GM18520 (cell line): Measurements from ENCODE around the gene ZNF142.

Experiments
- ATAC-seq: cut with Tn5 transposase; IDR thresholded peaks from one replicate; pipeline ENCODE4 v1.9.1; 2021; ENCODE audit not compliant: unreplicated experiment

ZNF142 gene

GRCh38 chr2:218655751-218656150 lies 3.7 kb downstream of the ZNF142 start:
- ATAC-seq: no peak

GRCh38 chr2:218648787-218649100 lies 10.7 kb downstream of the ZNF142 start:
- no peak for ATAC-seq

DNA sequence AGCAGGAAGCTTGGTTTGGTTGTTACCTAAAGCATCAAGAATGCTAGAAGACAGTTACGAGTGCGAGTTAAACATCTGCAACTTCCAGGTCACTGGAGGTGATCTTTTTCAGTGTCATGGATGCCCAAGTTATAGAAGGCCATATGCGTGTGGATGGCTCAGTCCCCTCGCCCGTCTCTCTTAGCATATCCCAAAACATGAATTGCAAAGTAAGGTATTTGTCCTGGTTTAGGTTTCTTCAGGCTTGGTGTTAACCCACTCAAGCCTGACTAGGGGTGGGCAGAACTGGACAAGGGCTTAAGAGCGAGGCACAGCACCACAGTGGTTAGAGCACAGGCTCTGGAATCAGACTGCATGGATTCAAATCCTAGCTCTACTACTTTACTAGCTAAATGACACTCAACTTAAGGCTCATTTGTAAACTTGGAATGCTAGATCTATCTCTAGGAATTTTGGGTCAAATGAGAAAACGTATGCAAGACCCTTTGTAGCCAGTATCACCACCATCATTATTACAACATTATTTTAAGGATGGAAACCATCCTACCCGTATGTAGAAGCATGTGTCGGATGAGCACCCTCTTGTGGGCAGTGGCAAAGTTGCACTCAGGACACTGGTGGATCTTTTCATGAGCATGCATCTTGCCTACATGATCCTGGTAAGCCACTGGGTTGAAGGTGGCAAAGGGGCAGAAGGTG lies 11.2 kb downstream of the ZNF142 start:
- ATAC-seq: no peak

DNA sequence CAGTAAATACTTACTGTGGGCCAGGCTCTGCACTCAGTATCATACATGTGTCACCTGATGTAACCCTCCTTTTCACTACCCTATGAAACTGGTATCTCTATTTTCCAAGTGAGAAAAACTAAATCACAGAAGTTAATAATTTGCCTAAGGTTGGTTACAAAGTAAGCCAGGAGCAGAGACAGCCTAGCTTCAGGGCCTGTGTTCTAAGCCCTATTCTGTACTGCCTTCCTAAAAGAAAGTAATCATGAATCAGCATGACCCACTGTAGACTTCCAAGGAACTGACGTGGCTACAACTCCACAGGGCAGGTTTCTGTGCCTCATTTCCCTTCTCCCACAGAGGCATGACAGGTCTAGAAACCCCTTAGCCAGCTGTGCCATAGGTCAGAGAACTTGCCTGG lies 14.3 kb downstream of the ZNF142 start:
- ATAC-seq: no peak

DNA sequence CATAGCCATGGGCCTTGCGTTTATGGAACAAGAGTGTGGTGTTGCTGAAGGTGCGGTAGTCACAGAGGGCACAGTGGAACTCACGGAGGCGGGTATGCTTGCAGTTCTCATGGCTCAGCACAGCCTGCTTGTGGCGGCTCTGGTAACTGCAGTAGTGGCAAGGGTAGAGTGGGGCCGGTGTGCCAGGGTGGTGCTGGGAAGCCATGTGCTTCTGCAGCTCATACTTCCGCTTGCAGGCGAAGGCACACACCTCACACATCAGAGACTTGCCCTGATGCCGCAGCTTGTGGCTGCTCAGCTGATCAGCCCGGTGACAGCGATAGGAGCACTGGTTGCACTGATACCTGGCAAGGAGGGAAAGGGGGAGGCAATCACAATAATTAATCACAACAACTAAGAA lies 14.7 kb downstream of the ZNF142 start:
- ATAC-seq: no peak

DNA sequence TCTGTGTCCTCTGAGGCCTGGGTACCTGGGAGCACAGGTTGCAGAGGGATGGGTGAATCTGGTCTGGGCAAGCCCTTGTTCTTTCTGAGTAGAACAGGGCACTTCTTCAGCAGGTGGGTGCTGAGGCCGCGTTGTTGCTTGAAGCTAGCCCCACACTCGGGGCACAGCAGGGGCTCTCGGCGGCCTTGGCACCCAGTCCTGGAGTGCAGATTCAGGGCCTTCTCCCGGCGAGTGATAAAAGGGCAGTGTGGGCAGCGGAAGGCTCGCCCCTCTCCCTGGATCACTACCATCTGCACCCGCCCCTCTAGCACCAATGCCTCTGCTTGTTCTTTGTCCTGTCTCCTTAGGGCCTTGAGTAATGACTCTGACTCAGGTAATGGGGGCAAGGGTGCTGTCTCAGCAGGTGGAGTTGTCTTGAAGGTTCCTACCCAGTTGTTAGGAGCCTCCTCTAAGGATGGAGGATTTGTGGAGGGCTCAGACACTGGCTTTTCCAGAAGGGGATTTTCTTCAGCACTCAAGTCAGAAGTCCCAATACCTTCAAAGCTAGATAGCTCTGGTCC lies 15.6 kb downstream of the ZNF142 start:
- ATAC-seq: no peak

DNA sequence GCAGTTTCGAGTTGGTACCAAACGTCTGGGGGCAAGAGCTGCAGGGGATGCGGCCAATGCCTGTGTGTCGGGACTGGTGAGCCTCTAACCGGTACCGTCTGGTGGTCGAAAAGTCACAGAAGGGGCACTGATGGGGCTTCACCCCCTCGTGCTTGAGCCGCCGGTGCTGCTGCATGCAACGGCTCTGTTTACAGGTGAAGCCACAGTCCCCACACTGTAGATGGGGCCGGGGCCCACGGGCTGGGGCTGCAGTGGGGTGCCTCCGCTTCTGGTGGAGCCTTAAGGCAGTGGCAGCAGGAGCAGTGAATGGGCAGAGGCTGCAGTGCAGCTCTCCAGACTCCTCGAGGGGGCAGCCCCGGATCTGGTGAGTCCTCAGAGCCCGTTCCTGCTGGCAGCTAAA lies 16.6 kb downstream of the ZNF142 start:
- ATAC-seq: no peak

- no peak for ATAC-seq
Observed at GRCh38 chr2:218642121-218642656, 17.2 kb downstream of the ZNF142 start.

- no peak for ATAC-seq
Observed at GRCh38 chr2:218638372-218638771, 21.1 kb downstream of the ZNF142 start.

- ATAC-seq: no peak
Observed at GRCh38 chr2:218635719-218636118, 23.7 kb downstream of the ZNF142 start.

DNA sequence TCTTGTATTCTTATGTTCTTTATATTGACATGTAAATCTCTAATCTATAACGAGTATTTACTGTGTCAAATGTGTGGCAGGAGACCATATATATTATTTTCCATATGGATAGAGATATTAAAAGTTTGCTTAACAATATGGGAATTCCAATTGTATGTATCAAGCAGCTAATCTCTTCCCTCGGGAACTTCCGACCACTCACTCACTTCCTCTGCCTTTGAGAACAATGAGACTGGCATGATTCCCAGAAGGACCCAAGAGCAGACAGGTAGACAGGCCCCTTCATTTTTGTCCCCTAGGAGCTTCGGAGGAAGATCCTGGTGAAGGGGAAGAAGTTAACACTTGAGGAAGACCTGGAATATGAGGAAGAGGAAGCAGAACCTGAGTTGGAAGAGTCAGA lies 27.6 kb downstream of the ZNF142 start:
- ATAC-seq: no peak

- ATAC-seq: no peak
Observed at GRCh38 chr2:218627939-218628338, 31.5 kb downstream of the ZNF142 start.

GRCh38 chr2:218626369-218626768 lies 33.1 kb downstream of the ZNF142 start:
- ATAC-seq: no peak

DNA sequence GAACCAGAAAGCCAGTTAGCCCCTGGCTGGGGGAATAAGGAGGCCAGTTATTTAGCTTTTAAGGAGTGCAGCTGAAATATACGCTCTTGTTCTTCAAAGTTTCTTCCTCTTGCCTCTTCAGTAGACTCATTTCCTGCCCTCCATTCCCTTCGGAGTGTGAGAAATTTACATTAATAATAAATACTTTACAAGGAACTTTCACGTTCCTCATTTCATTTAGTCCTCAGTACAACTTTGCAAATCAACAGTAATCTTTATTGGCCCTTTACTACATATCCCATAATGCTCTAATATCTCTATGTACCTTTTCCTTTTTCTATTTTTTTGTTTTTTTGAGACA lies 36.1 kb downstream of the ZNF142 start:
- ATAC-seq: no peak

GRCh38 chr2:218622606-218623365 lies 36.6 kb downstream of the ZNF142 start:
- ATAC-seq: no peak

DNA sequence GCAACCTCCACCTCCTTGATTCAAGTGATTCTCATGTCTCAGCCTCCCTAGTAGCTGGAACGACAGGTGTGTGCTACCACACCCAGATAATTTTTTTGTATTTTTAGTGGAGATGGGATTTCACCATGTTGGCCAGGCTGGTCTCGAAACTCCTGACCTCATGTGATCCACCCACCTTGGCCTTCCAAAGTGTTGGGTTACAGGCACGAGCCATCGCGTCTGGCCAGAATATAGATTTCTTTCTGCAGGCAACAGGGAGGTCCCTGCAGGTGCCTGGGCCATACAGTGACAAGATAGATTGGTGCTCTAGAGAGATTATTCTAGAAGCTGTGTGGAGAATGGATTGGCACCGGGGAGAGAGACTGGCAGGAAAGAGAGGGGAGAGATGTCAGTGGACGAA lies 38.4 kb downstream of the ZNF142 start:
- ATAC-seq: no peak

DNA sequence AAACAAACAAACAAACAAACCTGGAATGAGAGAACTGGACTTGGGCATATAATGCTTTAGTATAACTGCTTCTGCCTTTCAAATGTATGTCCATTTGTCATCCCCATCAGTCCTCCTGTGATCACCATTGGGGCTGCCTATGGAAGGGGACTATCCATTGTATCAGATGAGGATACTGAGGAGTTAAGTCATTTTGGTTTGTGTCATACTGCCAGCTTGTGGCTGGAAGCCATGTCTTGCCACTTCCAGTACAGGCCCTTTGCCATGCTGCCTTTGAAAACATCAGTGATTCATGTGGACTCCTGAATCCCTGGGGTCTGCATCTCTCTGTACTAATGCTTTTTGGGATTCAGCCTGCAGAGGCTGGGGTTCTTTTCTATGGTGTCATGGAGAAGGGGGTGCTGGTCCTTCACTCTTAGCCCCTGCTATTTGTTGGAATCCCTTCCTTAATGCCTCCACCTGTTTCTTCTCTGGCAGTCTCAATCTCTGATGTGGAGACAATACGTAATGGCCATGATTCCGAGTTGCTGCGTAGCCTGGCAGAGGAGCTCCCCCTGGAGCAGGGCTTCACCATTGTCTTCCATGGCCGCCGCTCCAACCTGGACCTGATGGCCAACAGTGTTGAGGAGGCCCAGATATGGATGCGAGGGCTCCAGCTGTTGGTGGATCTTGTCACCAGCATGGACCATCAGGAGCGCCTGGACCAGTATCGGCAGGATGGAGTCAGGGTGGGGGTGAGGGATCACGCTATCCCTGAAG lies 41.1 kb downstream of the ZNF142 start:
- ATAC-seq: no peak

GRCh38 chr2:218615868-218616315 lies 43.5 kb downstream of the ZNF142 start:
- no peak for ATAC-seq

DNA sequence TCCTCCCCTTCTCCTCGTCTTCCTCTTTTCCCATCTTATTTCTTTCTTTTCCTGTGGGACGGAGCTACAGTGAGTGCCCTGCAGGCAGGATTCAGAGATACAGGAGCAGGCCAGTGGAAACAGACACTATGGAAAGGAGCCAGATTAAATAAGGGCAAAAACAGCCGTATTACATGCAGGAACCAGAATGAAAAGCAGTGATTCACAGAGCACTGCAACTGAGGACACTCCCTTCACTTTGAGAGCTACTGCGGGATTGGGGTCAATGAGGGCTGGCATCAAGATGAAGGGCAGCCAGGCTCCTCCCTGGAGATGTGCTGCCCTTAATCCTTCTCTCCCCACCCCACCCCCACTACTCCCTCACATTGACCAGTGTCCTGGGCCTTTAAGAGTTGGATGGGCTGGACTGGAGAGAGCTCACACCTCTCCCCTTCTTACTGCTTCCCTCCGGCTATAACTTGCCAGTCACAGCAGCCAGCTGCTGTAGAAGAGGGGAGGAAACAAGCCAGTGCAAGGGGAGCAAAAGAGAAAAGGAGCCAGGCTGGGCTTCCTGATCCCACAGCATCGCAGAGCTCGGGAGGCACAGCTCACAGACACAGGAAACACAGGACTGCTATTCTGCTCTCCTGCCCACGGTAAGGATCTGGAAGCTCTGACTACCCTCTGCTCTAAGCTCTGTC lies 51.8 kb downstream of the ZNF142 start, which contains the start of gene PLCD4:
Gene PLCD4, plus strand, starts transcription at position 464 of the 680 bp plus-strand sequence. CDS start 7,841 bp downstream, outside the sequence.
- ATAC-seq: no peak

DNA sequence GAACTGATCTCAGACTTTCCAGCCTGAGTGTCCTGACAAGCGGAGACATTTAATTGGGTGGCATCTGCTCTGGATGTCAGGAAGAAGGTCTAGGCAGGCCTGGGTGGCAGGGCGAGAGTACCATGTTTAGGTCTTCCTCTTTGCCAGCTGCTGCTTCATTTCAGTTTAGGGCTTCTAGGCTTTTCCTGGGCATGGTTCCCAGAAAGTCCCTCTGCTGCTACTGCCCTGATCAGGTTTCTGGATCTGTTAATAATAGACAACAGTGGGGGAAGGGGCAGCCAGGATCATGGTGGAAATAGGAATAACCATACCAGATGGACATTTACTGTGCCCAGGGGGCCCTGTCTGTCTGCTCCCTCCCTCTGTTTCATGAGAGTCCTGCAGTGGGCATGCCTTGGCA lies 54.0 kb downstream of the ZNF142 start:
- no peak for ATAC-seq
